GM12878 (cell line): Measurements from ENCODE around the gene RNF150. TPM values are rescaled to one million over a fixed set of nuclear protein-coding genes. Genes with fewer than 3 reads are reported as not detected.

ENCODE experiments used
- CTCF ChIP-seq, 3 experiments: IDR thresholded peaks in 2 of 3; conservative IDR thresholded peaks in 1 of 3; 2 replicates each; pipeline ENCODE4 v1.5.1; 2011; ENCODE audit warnings: low read depth in 3 of 3, low read length in 3 of 3, mild to moderate bottlenecking in 3 of 3, control low read depth in 2 of 3, moderate library complexity in 2 of 3, inconsistent platforms in 1 of 3, mixed read lengths in 1 of 3; ENCODE audit not compliant: control insufficient read depth in 2 of 3, insufficient read depth in 1 of 3; ENCODE audit errors: extremely low read depth in 1 of 3
- FOXM1 ChIP-seq: IDR thresholded peaks from 2 replicates; pipeline ENCODE4 v1.6.1; 2012; ENCODE audit warnings: low read depth, mild to moderate bottlenecking, inconsistent platforms, low read length, moderate library complexity
- PML ChIP-seq: IDR thresholded peaks from 2 replicates; pipeline ENCODE4 v1.6.1; 2012; ENCODE audit warnings: low read length, inconsistent platforms
- STAT1 ChIP-seq: fragments of 450-650 bp; conservative IDR thresholded peaks from 2 replicates; pipeline ENCODE4 v1.6.1; 2014; ENCODE audit warnings: antibody characterized with exemption, mild to moderate bottlenecking
- ZBED1 ChIP-seq: IDR thresholded peaks from 2 replicates; pipeline ENCODE4 v1.6.1; 2016; ENCODE audit warnings: borderline replicate concordance
- ZBTB40 ChIP-seq: fragments of 450-650 bp; IDR thresholded peaks from 2 replicates; pipeline ENCODE4 v1.6.1; 2016; ENCODE audit warnings: mild to moderate bottlenecking, moderate library complexity, borderline replicate concordance
- ZNF274 ChIP-seq: IDR thresholded peaks from one replicate; pipeline ENCODE4 v1.8.0; 2011; ENCODE audit not compliant: insufficient read length, insufficient read depth
- polyA plus RNA-seq, 11 experiments: library from polyadenylated mRNA; depleted of rRNA in 4 of 11; unstranded in 6 of 11; stranded (reverse) in 5 of 11; fragments of >200 nt; fragmentation: Nextera tagmentation in 4 of 11; fragmentation: Illumina TruSeq in 1 of 11; extraction: Ambion mirVana in 4 of 11; extraction: Trizol in 1 of 11; gene quantifications; 1 replicate in 1 of 11; 2 replicates in 10 of 11; pipeline versions ENCODE4 v1.2.1 to v1.2.3, GENCODE V29; 2011 to 2016; ENCODE audit warnings: inconsistent platforms in 2 of 11, missing spikeins in 2 of 11, low read depth in 1 of 11
- total RNA-seq, 4 experiments: library from RNA; depleted of rRNA in 3 of 4; stranded (reverse); fragments of >200 nt in 3 of 4; fragmentation: Illumina TruSeq in 1 of 4; extraction: Trizol in 1 of 4; gene quantifications; 2 replicates each; pipeline versions ENCODE4 v1.2.1 to v1.2.3, GENCODE V29; 2013 to 2021

RNF150 gene
- total and polyA plus RNA-seq, 10 of the 15 experiments (the other 5 are each of a cell fraction or from before 2014, with no cell fraction given) = 0.01 to 2.3 (median 0.04) TPM; not detected in 6

- TF ChIP-seq ZNF274 (no peak), CTCF (IDR thresholded peaks at IDR 0.05 in 2 of 3, conservative IDR thresholded peaks at IDR 0.05 in 1 of 3; ENCODE audit: control insufficient read depth in 2 of 3, extremely low read depth in 1 of 3, insufficient read depth in 1 of 3, low read depth in 3 of 3, low read length in 3 of 3) (peak; percentile 36 to 59 (median 45); a peak in 4 of 6 replicates), ZBTB40 (no peak), FOXM1 (no peak), STAT1 (no peak), PML (no peak), ZBED1 (no peak)
Measured at GRCh38 chr4:141133146-141133998, at the start of gene RNF150 (continued).
